Stromal cell of bone marrow (primary cell): ENCODE data around the gene KLC4.

Experiments used
- DNase-seq: peaks from one replicate; pipeline ENCODE4 v3.0.0-alpha.2; 2012; ENCODE audit warnings: low read depth

Gene KLC4

GRCh38 chr6:43059168-43060033 lies at the start of gene KLC4, which contains the start of gene MRPL2:
KLC4 (plus strand) TSS chr6:43059631; CDS start chr6:43061336, 1,705 bp downstream.
MRPL2 (minus strand) TSS chr6:43059434; CDS start chr6:43059381, 53 bp downstream.
- peak; percentile 98 for DNase-seq

- DNase-seq, result no peak
Observed at GRCh38 chr6:43011207-43011606, 48.2 kb upstream of the KLC4 start.

- no peak for DNase-seq
Observed at GRCh38 chr6:43012364-43012763, 47.1 kb upstream of the KLC4 start.

GRCh38 chr6:43013097-43013842 lies 46.2 kb upstream of the KLC4 start:
- DNase-seq, result no peak

GRCh38 chr6:43013843-43014433 lies 45.5 kb upstream of the KLC4 start, which contains the start of the genes KLHDC3 and MEA1:
KLHDC3 (plus strand) TSS chr6:43014249; CDS start chr6:43017193, 2,944 bp downstream.
MEA1 (minus strand) TSS chr6:43013946; CDS start chr6:43013813, 133 bp downstream.
- peak; percentile 100 for DNase-seq

- no peak for DNase-seq
Observed at GRCh38 chr6:43014434-43014909, 45.0 kb upstream of the KLC4 start.

- DNase-seq, result no peak
Observed at GRCh38 chr6:43016176-43016942, 43.1 kb upstream of the KLC4 start.

- DNase-seq, result no peak
Observed at GRCh38 chr6:43016943-43017334, 42.5 kb upstream of the KLC4 start.

GRCh38 chr6:43019152-43019551 lies 40.3 kb upstream of the KLC4 start:
- DNase-seq, result no peak

GRCh38 chr6:43020052-43020705 lies 39.3 kb upstream of the KLC4 start:
- no peak for DNase-seq

GRCh38 chr6:43020847-43021246 lies 38.6 kb upstream of the KLC4 start:
- no peak for DNase-seq

- DNase-seq, result peak; percentile 52
Observed at GRCh38 chr6:43021270-43022047, 38.0 kb upstream of the KLC4 start, which contains the start of gene RRP36. RRP36 (plus strand) TSS chr6:43021623; CDS start chr6:43021655, 32 bp downstream.

- DNase-seq, result no peak
Observed at GRCh38 chr6:43024436-43024835, 35.0 kb upstream of the KLC4 start.

- DNase-seq, result no peak
Observed at GRCh38 chr6:43026365-43026764, 33.1 kb upstream of the KLC4 start.

- no peak for DNase-seq
Observed at GRCh38 chr6:43029120-43029519, 30.3 kb upstream of the KLC4 start.

GRCh38 chr6:43032326-43032725 lies 27.1 kb upstream of the KLC4 start:
- DNase-seq, result no peak

- DNase-seq, result no peak
Observed at GRCh38 chr6:43033496-43034189, 25.8 kb upstream of the KLC4 start.

- no peak for DNase-seq
Observed at GRCh38 chr6:43034190-43034525, 25.3 kb upstream of the KLC4 start.

- DNase-seq, result no peak
Observed at GRCh38 chr6:43035495-43036194, 23.8 kb upstream of the KLC4 start.
